Liver (tissue), 9 donors: ENCODE measurements around the gene UBA3. TPM values are rescaled to one million over a fixed set of nuclear protein-coding genes. Genes with fewer than 3 reads are reported as not detected.

ENCODE experiments used
- DNase-seq: peaks from one replicate; pipeline ENCODE4 v3.0.0-alpha.2; 2017; ENCODE audit warnings: low spot score
- H3K27ac ChIP-seq, 2 donors: one replicate each; pipeline ENCODE4 v1.7.0; 2013; ENCODE audit warnings: inconsistent platforms in 2 of 2, low read length in 2 of 2, control low read depth in 1 of 2, low read depth in 1 of 2, mild to moderate bottlenecking in 1 of 2
- H3K27me3 ChIP-seq, 4 donors: one replicate each; pipeline versions ENCODE4 v1.6.1 to v1.7.0; 2013; ENCODE audit warnings: low read length in 3 of 4, inconsistent platforms in 1 of 4, mild to moderate bottlenecking in 1 of 4, moderate library complexity in 1 of 4; ENCODE audit not compliant: control insufficient read depth in 4 of 4, insufficient read depth in 4 of 4
- H3K36me3 ChIP-seq, 4 donors: one replicate each; pipeline versions ENCODE4 v1.6.1 to v1.7.0; 2013; ENCODE audit warnings: low read length in 3 of 4, mild to moderate bottlenecking in 3 of 4, low read depth in 1 of 4, moderate library complexity in 1 of 4; ENCODE audit not compliant: control insufficient read depth in 4 of 4, insufficient read depth in 3 of 4
- H3K4me1 ChIP-seq, 4 donors: one replicate each; pipeline versions ENCODE4 v1.6.1 to v1.7.0; 2013; ENCODE audit warnings: low read length in 3 of 4, mild to moderate bottlenecking in 3 of 4, moderate library complexity in 1 of 4; ENCODE audit not compliant: control insufficient read depth in 4 of 4, insufficient read depth in 4 of 4
- H3K4me3 ChIP-seq, 3 donors: one replicate each; pipeline versions ENCODE4 v1.6.1 to v1.7.0; 2013; ENCODE audit warnings: low read length in 3 of 3, control low read depth in 1 of 3, low read depth in 1 of 3, mild to moderate bottlenecking in 1 of 3
- H3K9ac ChIP-seq, 2 donors: one replicate each; pipeline ENCODE4 v1.7.0; 2013; ENCODE audit warnings: low read length in 2 of 2, mild to moderate bottlenecking in 2 of 2, moderate library complexity in 2 of 2, control low read depth in 1 of 2, low read depth in 1 of 2
- H3K9me3 ChIP-seq, 4 donors: one replicate each; pipeline versions ENCODE4 v1.6.1 to v1.7.0; 2013; ENCODE audit warnings: low read length in 3 of 4; ENCODE audit not compliant: control insufficient read depth in 4 of 4
- EGR1 ChIP-seq, 2 donors: IDR thresholded peaks; 2 replicates each; pipeline ENCODE4 v1.6.1; 2016 to 2018; ENCODE audit warnings: antibody characterized with exemption in 2 of 2, low read depth in 2 of 2
- FOXA1 ChIP-seq: IDR thresholded peaks from 2 replicates; pipeline ENCODE4 v1.6.1; 2016; ENCODE audit warnings: antibody characterized with exemption
- FOXA2 ChIP-seq: IDR thresholded peaks from 2 replicates; pipeline ENCODE4 v1.6.1; 2016; ENCODE audit warnings: antibody characterized with exemption
- GABPA ChIP-seq, 2 donors: IDR thresholded peaks in 1 of 2; conservative IDR thresholded peaks in 1 of 2; 2 replicates each; pipeline ENCODE4 v1.6.1; 2016; ENCODE audit warnings: antibody characterized with exemption in 2 of 2, mild to moderate bottlenecking in 1 of 2, moderate library complexity in 1 of 2
- HNF4A ChIP-seq, 2 donors: conservative IDR thresholded peaks; 2 replicates each; pipeline ENCODE4 v1.6.1; 2016; ENCODE audit warnings: antibody characterized with exemption in 2 of 2, mild to moderate bottlenecking in 2 of 2
- HNF4G ChIP-seq: IDR thresholded peaks from 2 replicates; pipeline ENCODE4 v1.6.1; 2016; ENCODE audit warnings: antibody characterized with exemption
- JUND ChIP-seq, 2 donors: IDR thresholded peaks; 2 replicates each; pipeline ENCODE4 v1.6.1; 2016; ENCODE audit warnings: antibody characterized with exemption in 2 of 2
- NR2F2 ChIP-seq: IDR thresholded peaks from 2 replicates; pipeline ENCODE4 v1.6.1; 2016; ENCODE audit warnings: antibody characterized with exemption
- RAD21 ChIP-seq, 2 donors: IDR thresholded peaks; 2 replicates each; pipeline ENCODE4 v1.6.1; 2016; ENCODE audit warnings: antibody characterized with exemption in 2 of 2, mild to moderate bottlenecking in 2 of 2
- RXRA ChIP-seq, 2 donors: IDR thresholded peaks; 2 replicates each; pipeline ENCODE4 v1.6.1; 2017 to 2018; ENCODE audit warnings: antibody characterized with exemption in 2 of 2, mild to moderate bottlenecking in 1 of 2
- SP1 ChIP-seq: IDR thresholded peaks from 2 replicates; pipeline ENCODE4 v1.6.1; 2018; ENCODE audit warnings: antibody characterized with exemption, mild to moderate bottlenecking
- TAF1 ChIP-seq: conservative IDR thresholded peaks from 2 replicates; pipeline ENCODE4 v1.6.1; 2016; ENCODE audit warnings: antibody characterized with exemption, mild to moderate bottlenecking
- YY1 ChIP-seq: IDR thresholded peaks from 2 replicates; pipeline ENCODE4 v1.6.1; 2016; ENCODE audit warnings: antibody characterized with exemption, mild to moderate bottlenecking
- WGBS: extraction: QIAGEN DNeasy Blood & Tissue Kit; methylation state at CpG from one replicate; pipeline ENCODE4 v1.1.7; 2013; 5-methylcytosine and 5-hydroxymethylcytosine counted together
- polyA plus RNA-seq, 2 donors: library from polyadenylated mRNA; stranded (reverse) in 1 of 2; unstranded in 1 of 2; fragments of 200-250 nt in 1 of 2; fragments of >200 nt in 1 of 2; fragmentation: Nextera tagmentation in 1 of 2; extraction: Ambion mirVana in 1 of 2; gene quantifications; one replicate each; pipeline versions ENCODE4 v1.2.1 to v1.2.3, GENCODE V29; 2013 to 2015
- total RNA-seq, 2 donors: library from RNA; depleted of rRNA; stranded (reverse); fragments of >200 nt; gene quantifications; one replicate each; pipeline ENCODE4 v1.2.3, GENCODE V29; 2014
- TF ChIP-seq, protein P1 (sequence below): IDR thresholded peaks from 2 replicates; pipeline ENCODE4 v1.6.1; 2016; ENCODE audit warnings: antibody characterized with exemption
- TF ChIP-seq, protein P2 (sequence below): fragments of 150-350 bp; IDR thresholded peaks from 2 replicates; pipeline ENCODE4 v1.5.1; 2017; ENCODE audit warnings: improper control_type of control experiment, low read depth, low read length; ENCODE audit not compliant: missing input control
- TF ChIP-seq, protein P3 (sequence below): IDR thresholded peaks from 2 replicates; pipeline ENCODE4 v1.6.1; 2016; ENCODE audit warnings: antibody characterized with exemption, mild to moderate bottlenecking
- TF ChIP-seq, protein P4 (sequence below): IDR thresholded peaks from 2 replicates; pipeline ENCODE4 v1.6.1; 2016; ENCODE audit warnings: antibody characterized with exemption
- donor health status: healthy.
- donor health status: healthy.
- donor health status: healthy.
- donor health status: healthy.
- donor health status: healthy.

UBA3 gene
- total and polyA plus RNA-seq, 4 donors = 13.1 to 34.4 (median 26.4) TPM

DNA sequence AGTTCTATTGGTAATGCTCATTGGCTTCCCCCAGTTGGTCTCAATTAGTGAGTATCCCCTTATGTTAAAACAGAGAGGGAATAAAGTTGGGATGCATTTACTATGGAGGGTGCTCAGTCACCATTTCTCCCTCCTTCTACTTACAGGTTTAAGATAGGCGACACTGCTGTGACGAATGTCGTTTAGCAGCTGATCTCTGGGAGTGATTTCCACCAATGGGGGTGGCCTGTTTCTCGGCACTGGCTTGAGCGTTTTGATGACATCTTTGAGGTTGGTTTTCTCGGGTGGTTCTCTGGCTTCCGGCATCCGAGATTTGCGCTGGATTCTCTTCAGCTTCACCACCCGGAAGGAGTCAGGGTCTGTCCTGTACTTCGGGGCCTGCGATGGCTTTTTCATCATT is 38.4 kb upstream of the UBA3 start:
- Histone ChIP-seq H3K4me3 (no peak overlapping the region), H3K27ac (no peak overlapping the region), H3K4me1 (no peaks in the 10 kb centered on the region), H3K36me3 (no peaks in the 10 kb centered on the region), H3K9ac (no peak overlapping the region), H3K27me3 (no peaks in the 10 kb centered on the region), H3K9me3 (no peaks in the 10 kb centered on the region)
- WGBS = 94% methylated on average over 12 of the region's 12 CpGs
- TF ChIP-seq NR2F2 (no peak), HNF4A (conservative IDR thresholded peaks at IDR 0.05) (no peak), JUND (IDR thresholded peaks at IDR 0.05) (no peak), SP1 (no peak)
- TF ChIP-seq, protein P1, sequence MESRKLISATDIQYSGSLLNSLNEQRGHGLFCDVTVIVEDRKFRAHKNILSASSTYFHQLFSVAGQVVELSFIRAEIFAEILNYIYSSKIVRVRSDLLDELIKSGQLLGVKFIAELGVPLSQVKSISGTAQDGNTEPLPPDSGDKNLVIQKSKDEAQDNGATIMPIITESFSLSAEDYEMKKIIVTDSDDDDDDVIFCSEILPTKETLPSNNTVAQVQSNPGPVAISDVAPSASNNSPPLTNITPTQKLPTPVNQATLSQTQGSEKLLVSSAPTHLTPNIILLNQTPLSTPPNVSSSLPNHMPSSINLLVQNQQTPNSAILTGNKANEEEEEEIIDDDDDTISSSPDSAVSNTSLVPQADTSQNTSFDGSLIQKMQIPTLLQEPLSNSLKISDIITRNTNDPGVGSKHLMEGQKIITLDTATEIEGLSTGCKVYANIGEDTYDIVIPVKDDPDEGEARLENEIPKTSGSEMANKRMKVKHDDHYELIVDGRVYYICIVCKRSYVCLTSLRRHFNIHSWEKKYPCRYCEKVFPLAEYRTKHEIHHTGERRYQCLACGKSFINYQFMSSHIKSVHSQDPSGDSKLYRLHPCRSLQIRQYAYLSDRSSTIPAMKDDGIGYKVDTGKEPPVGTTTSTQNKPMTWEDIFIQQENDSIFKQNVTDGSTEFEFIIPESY = no peak
- TF ChIP-seq, protein P2, sequence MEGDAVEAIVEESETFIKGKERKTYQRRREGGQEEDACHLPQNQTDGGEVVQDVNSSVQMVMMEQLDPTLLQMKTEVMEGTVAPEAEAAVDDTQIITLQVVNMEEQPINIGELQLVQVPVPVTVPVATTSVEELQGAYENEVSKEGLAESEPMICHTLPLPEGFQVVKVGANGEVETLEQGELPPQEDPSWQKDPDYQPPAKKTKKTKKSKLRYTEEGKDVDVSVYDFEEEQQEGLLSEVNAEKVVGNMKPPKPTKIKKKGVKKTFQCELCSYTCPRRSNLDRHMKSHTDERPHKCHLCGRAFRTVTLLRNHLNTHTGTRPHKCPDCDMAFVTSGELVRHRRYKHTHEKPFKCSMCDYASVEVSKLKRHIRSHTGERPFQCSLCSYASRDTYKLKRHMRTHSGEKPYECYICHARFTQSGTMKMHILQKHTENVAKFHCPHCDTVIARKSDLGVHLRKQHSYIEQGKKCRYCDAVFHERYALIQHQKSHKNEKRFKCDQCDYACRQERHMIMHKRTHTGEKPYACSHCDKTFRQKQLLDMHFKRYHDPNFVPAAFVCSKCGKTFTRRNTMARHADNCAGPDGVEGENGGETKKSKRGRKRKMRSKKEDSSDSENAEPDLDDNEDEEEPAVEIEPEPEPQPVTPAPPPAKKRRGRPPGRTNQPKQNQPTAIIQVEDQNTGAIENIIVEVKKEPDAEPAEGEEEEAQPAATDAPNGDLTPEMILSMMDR = no peak
- no peak for DNase-seq

DNA sequence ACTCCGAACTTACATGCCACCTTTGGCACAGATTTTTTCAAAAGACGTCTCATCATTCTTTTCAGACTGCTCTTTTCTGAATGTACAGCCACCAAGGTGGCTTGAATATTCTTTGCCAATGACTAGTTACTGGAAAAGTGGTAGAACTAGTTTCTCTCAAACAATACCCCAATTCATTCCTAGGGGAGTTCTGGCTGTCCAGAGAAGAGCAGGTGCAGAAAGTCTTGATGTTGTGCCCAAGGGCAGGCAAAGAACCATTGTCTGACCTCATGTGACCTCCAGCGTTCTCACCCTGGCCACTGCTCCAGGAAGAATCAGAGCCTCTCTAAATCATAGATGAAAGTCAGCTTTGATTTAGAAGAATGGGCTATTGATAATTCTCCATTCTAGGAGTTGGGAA is 36.7 kb upstream of the UBA3 start:
- 78% methylated on average over 3 of the region's 3 CpGs for WGBS
- H3K36me3 ChIP-seq = no peaks in the 10 kb centered on the region
- H3K9ac ChIP-seq = no peak overlapping the region
- H3K4me1 ChIP-seq = no peaks in the 10 kb centered on the region
- no peak for DNase-seq
- no peaks in the 10 kb centered on the region for H3K9me3 ChIP-seq
- TF ChIP-seq, protein P1 = no peak
- TF ChIP-seq RAD21 (IDR thresholded peaks at IDR 0.05) = no peak
- TF ChIP-seq NR2F2 = peak; percentile 27
- H3K27me3 ChIP-seq = no peaks in the 10 kb centered on the region
- H3K4me3 ChIP-seq = no peak overlapping the region
- no peak overlapping the region for H3K27ac ChIP-seq

DNA sequence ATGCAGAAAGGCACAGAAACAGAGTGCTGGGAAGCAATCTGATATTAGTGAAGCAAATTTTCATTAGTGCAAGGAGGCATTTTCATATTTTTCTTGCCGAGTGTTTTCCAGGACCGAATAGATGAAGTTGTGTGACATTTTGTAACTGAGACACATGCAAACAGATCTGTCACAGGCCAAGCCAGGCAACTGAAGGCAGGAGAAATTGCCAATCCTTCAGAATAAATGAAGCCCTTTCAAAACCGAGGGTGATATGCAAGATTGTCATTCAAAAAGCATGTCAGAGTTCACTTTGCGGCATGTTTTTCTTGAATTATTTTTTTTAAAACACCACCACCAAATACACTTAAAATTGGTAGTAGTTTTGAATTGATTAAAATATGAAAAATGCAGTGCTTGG is 36.0 kb upstream of the UBA3 start:
- Histone ChIP-seq H3K4me3 (no peak overlapping the region), H3K36me3 (no peaks in the 10 kb centered on the region), H3K9me3 (no peaks in the 10 kb centered on the region), H3K27ac (no peak overlapping the region), H3K9ac (no peak overlapping the region), H3K27me3 (no peaks in the 10 kb centered on the region), H3K4me1 (no peaks in the 10 kb centered on the region)
- DNase-seq = no peak
- 89% methylated on average over 4 of the region's 4 CpGs for WGBS
- no peak for TF ChIP-seq FOXA2
- no peak for TF ChIP-seq YY1
- TF ChIP-seq, protein P3, sequence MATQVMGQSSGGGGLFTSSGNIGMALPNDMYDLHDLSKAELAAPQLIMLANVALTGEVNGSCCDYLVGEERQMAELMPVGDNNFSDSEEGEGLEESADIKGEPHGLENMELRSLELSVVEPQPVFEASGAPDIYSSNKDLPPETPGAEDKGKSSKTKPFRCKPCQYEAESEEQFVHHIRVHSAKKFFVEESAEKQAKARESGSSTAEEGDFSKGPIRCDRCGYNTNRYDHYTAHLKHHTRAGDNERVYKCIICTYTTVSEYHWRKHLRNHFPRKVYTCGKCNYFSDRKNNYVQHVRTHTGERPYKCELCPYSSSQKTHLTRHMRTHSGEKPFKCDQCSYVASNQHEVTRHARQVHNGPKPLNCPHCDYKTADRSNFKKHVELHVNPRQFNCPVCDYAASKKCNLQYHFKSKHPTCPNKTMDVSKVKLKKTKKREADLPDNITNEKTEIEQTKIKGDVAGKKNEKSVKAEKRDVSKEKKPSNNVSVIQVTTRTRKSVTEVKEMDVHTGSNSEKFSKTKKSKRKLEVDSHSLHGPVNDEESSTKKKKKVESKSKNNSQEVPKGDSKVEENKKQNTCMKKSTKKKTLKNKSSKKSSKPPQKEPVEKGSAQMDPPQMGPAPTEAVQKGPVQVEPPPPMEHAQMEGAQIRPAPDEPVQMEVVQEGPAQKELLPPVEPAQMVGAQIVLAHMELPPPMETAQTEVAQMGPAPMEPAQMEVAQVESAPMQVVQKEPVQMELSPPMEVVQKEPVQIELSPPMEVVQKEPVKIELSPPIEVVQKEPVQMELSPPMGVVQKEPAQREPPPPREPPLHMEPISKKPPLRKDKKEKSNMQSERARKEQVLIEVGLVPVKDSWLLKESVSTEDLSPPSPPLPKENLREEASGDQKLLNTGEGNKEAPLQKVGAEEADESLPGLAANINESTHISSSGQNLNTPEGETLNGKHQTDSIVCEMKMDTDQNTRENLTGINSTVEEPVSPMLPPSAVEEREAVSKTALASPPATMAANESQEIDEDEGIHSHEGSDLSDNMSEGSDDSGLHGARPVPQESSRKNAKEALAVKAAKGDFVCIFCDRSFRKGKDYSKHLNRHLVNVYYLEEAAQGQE = no peak
- TF ChIP-seq, protein P2 = no peak
- no peak for TF ChIP-seq HNF4A (conservative IDR thresholded peaks at IDR 0.05)
- no peak for TF ChIP-seq RAD21 (IDR thresholded peaks at IDR 0.05)
- TF ChIP-seq, protein P4, sequence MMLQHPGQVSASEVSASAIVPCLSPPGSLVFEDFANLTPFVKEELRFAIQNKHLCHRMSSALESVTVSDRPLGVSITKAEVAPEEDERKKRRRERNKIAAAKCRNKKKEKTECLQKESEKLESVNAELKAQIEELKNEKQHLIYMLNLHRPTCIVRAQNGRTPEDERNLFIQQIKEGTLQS = no peak
- TF ChIP-seq FOXA1 = no peak
- TF ChIP-seq RXRA (IDR thresholded peaks at IDR 0.05) = no peak
- TF ChIP-seq HNF4G = no peak
- TF ChIP-seq EGR1 (IDR thresholded peaks at IDR 0.05; ENCODE audit: low read depth in 2 of 2) = no peak
- no peak for TF ChIP-seq GABPA (IDR thresholded peaks at IDR 0.05 in 1 of 2, conservative IDR thresholded peaks at IDR 0.05 in 1 of 2)
- no peak for TF ChIP-seq TAF1
- TF ChIP-seq JUND (IDR thresholded peaks at IDR 0.05) = no peak
